ENCODE measurements around the gene PNKD.

PNKD gene, protein sequence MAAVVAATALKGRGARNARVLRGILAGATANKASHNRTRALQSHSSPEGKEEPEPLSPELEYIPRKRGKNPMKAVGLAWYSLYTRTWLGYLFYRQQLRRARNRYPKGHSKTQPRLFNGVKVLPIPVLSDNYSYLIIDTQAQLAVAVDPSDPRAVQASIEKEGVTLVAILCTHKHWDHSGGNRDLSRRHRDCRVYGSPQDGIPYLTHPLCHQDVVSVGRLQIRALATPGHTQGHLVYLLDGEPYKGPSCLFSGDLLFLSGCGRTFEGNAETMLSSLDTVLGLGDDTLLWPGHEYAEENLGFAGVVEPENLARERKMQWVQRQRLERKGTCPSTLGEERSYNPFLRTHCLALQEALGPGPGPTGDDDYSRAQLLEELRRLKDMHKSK
- total RNA-seq: 5.6 to 13.8 (median 7.3) reads per million in 3 experiments

- DNase-seq: peak; percentile 100
Measured at GRCh38 chr2:218269900-218270720, at the start of gene PNKD, which contains the start of gene AAMP. Gene PNKD (plus strand): TSS chr2:218270519. CDS start chr2:218270536, 17 bp downstream. Gene AAMP (minus strand): TSS chr2:218270137. CDS start chr2:218270086, 51 bp downstream.

- no peak for DNase-seq
Measured at GRCh38 chr2:218221000-218221399, 49.3 kb upstream of the PNKD start.

- no peak for DNase-seq
Measured at GRCh38 chr2:218223046-218223445, 47.3 kb upstream of the PNKD start.

- DNase-seq: no peak
Measured at GRCh38 chr2:218224186-218224585, 46.1 kb upstream of the PNKD start.

DNA sequence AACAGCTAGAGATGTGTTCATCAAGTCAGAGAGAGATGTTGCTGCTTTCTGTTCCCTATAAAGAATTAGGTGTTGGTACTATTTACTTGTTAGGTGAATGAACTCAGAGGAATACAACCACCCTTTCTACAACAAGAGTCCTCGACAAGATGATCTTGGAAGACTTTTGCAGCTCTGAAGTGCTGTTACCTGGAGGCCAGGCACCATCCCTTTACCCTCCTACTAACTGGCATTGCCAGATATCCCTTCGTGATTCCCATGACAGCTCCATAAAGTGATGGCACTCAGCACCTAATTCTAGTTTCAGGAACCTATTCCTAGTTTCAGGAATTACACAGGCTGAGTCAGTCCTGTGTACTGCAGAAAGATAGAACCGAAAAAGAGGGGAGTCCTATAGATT lies 43.4 kb upstream of the PNKD start:
- DNase-seq: no peak

DNA sequence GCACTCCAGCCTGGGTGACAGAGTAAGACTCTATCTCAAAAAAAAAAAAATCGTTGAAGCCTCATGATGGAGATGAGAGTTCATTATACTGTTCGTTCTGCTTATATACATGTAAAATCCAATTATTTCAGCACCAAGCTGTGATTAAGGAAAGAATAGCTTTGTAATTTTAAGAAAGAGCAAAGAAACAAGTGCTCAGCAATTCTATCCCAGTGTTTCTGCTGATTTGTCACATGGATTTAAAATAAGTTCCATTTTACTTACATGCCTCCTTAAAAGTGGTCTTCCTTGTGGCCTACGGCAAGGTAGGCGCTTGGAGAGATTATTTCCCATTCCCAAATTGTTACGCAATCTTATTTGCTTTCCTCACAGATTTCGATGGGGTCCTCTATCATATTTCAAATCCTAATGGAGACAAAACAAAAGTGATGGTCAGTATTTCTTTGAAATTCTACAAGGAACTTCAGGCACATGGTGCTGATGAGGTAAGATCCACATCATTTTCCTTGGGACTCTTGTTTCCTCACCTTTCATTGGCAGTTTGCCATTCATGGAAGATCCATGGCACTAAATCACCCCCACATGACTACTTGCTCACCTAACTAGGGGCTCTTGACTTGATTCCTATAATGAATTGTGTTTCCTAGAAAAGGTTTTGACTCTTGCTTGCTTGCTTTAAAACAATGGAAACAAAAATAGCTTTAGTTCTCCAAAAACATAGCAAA lies 41.8 kb upstream of the PNKD start:
- DNase-seq: no peak

- DNase-seq: peak; percentile 48
Measured at GRCh38 chr2:218229239-218229638, 41.1 kb upstream of the PNKD start.

DNA sequence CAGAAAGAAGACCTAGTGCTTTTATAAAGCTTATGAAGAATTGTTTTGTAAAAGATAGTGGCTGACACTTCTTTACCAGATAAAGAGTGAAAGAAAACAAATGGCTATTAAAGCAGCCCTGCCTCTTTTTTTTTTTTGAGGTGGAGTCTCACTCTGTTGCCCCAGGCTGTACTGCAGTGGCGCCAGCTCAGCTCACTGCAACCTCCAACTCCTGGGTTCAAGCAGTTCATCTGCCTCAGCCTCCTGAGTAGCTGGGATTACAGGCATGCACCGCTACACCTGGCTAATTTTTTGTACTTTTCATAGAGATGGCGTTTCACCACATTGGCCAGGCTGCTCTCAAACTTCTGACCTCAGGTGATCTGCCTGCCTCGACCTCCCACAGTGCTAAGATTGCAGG lies 40.5 kb upstream of the PNKD start:
- DNase-seq: no peak

DNA sequence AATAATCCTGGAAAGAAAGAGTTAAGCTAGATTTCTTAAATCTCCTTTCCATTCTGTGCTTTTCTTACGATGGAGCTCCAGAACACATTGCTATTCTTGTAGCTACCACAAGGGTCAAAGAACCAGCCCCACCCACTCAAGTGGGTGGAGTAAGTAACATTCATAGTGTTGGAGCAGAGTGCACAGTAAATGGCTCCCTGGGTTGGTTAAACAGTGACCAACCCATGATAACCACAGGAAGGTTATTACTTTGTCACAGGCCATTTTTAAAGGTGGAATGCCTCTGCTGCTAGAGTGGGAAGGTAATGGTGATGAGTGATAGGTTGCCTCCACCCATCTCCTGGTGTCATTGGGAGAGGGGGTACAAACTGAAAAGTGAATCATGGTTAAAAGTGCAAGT lies 39.4 kb upstream of the PNKD start:
- DNase-seq: peak; percentile 30

GRCh38 chr2:218233543-218233942 lies 36.8 kb upstream of the PNKD start:
- DNase-seq: no peak

GRCh38 chr2:218234521-218234920 lies 35.8 kb upstream of the PNKD start:
- DNase-seq: no peak

GRCh38 chr2:218235017-218235416 lies 35.3 kb upstream of the PNKD start:
- no peak for DNase-seq

DNA sequence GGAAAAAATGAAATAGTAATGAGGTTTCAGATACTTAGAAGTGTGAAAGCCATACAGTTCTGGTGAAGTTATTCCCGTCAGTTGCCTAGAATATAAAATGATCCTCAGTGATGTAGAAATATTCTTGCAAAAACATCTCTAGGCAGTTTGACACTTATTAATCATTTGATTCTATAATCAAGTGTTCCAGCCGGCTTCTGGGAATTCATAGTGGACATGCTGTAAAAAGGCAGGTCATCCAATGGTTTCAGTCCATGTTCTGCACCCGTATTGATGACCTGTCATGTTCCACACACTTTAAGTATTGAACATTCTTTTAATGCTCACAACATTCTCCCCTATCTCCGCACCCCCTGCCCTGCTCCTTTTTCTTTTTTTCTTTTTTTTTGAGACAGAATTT lies 33.5 kb upstream of the PNKD start:
- DNase-seq: no peak

DNA sequence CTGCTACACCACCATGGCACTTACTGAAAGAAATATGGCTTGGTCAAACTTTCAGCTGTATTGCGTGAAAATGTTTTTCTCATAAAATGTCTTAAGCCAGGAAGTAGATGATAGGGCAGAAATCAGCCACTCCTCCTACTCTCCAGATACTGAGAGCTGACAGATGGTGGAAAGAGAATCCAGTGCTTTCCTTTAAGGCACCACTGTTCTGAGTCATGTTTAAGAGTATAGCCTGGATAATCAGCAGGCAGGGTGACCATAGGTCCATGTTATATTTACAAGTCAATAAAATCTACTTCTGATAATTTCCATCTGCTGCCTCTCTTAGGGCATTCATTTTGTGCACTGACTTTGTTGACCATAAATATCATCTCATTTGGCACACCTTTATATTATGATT lies 31.4 kb upstream of the PNKD start:
- DNase-seq: no peak

DNA sequence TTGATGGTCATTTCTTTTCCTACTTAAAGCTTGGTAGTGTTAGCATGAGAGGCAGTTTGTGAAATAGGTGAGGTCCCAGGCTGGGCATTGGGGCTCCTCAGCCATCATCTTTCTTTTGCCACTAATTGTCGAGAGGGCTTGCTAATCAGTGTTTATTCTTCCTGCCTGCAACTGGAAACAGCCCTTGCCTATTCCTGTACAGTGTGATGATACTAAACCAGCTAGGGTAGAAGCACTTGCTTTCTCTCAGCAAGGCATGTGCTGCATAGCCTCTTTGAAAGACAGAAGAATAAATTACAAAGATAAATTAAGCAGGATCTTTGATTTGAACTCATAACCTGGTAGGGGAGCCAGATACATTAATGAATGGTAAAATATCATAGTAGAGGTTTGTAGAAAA lies 26.1 kb upstream of the PNKD start:
- DNase-seq: no peak

- no peak for DNase-seq
Measured at GRCh38 chr2:218244665-218245064, 25.7 kb upstream of the PNKD start.

GRCh38 chr2:218245214-218245613 lies 25.1 kb upstream of the PNKD start:
- DNase-seq: no peak

DNA sequence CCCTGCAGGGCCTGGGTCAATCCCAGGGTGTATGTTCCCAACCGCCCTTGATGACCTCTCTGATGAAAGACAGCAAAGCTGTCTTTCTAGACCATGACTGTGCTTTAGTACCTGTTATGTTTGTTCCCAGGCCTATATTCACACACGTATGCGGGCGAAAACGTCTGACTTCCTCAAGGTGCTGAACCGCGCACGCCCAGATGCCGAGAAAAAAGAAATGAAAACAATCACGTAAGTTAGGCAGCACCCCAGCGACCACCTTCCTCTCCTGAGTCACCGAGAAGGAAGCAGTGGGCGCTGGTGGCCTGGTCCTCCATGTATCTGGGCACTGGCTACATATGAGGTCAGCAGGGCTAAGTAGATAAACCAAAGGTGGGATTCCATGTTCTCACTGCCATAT lies 20.6 kb upstream of the PNKD start:
- DNase-seq: no peak

GRCh38 chr2:218252509-218253231 lies 17.6 kb upstream of the PNKD start:
- DNase-seq: no peak

- no peak for DNase-seq
Measured at GRCh38 chr2:218253232-218253625, 17.1 kb upstream of the PNKD start.

DNA sequence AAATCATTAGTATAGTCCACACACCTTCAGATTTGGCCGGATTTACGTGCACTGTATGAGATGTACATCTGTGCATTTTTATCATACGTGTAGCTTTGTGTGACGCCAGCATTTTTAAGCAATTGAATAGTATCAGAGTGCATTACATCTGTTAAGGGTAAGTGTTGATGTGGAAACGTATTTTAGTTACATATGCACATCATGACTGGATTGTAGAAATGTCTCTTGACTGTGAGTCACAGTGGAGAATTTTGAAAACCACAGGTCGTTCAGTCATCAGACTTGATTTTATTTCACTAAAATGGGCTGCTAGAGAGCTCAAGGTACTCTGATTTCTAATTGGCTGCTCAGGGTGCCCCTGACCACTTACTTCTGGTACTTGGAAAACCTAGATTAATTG lies 14.9 kb upstream of the PNKD start:
- DNase-seq: no peak

- DNase-seq: no peak
Measured at GRCh38 chr2:218256612-218257350, 13.5 kb upstream of the PNKD start.

Measured in central memory CD4-positive, alpha-beta T cell (primary cell).